K562 (cell line): Measurements from ENCODE around the gene TBC1D7. TPM values are rescaled to one million over a fixed set of nuclear protein-coding genes. Genes with fewer than 3 reads are reported as not detected.

Experiments used
- ETV5 ChIP-seq: sonication (generic); formaldehyde crosslinking; IDR thresholded peaks from 2 replicates; pipeline ENCODE4 v1.4.0; 2020; ENCODE audit warnings: low read depth, mild to moderate bottlenecking, missing genetic modification reagents
- FOXK1 ChIP-seq: sonication (generic); formaldehyde crosslinking; IDR thresholded peaks from 2 replicates; pipeline ENCODE4 v1.8.0; 2022; ENCODE audit warnings: missing genetic modification reagents, mild to moderate bottlenecking, borderline replicate concordance
- HCFC1 ChIP-seq: IDR thresholded peaks from 2 replicates; pipeline ENCODE4 v1.6.1; 2012; ENCODE audit warnings: low read depth, low read length, improper control_type of control experiment
- HDAC6 ChIP-seq: IDR thresholded peaks from 2 replicates; pipeline ENCODE4 v1.6.1; 2012; ENCODE audit warnings: low read depth, mild to moderate bottlenecking, control low read depth, inconsistent platforms, low read length, moderate library complexity
- HSF4 ChIP-seq: fragments of 250-450 bp; sonication (Bioruptor Pico); IDR thresholded peaks from 2 replicates; pipeline ENCODE4 v2.1.2; 2022; ENCODE audit warnings: mild to moderate bottlenecking, moderate library complexity, borderline replicate concordance
- JUND ChIP-seq, 2 experiments: IDR thresholded peaks; 2 replicates in 1 of 2; 3 replicates in 1 of 2; pipeline ENCODE4 v1.6.1; 2011; ENCODE audit warnings: borderline replicate concordance in 2 of 2, low read depth in 2 of 2, low read length in 2 of 2, improper control_type of control experiment in 1 of 2, missing biosample characterization in 1 of 2, missing genetic modification characterization in 1 of 2, missing genetic modification reagents in 1 of 2
- MTF1 ChIP-seq: fragments of 250-450 bp; sonication (Bioruptor Pico); IDR thresholded peaks from 2 replicates; pipeline ENCODE4 v1.9.0; 2021; ENCODE audit warnings: moderate library complexity, mild to moderate bottlenecking, inconsistent platforms, borderline replicate concordance
- NR4A1 ChIP-seq, 2 experiments: fragments of 250-450 bp in 1 of 2; fragments of 450-650 bp in 1 of 2; sonication (Bioruptor Pico) in 1 of 2; IDR thresholded peaks; 2 replicates each; pipeline versions ENCODE4 v1.4.0 to v1.6.1; 2016 to 2020; ENCODE audit warnings: mild to moderate bottlenecking in 2 of 2, missing compliant biosample characterization in 1 of 2, missing genetic modification characterization in 1 of 2, moderate library complexity in 1 of 2
- RNF2 ChIP-seq: sonication (generic); IDR thresholded peaks from 2 replicates; pipeline ENCODE4 v1.6.1; 2016
- SIN3A ChIP-seq, 2 experiments: fragments of 150-350 bp in 1 of 2; IDR thresholded peaks; 2 replicates each; pipeline ENCODE4 v1.6.1; 2011 to 2016; ENCODE audit warnings: borderline replicate concordance in 2 of 2, low read depth in 2 of 2, low read length in 2 of 2, mild to moderate bottlenecking in 2 of 2, moderate library complexity in 2 of 2; ENCODE audit not compliant: control insufficient read depth in 1 of 2
- TAF1 ChIP-seq: IDR thresholded peaks from 2 replicates; pipeline ENCODE4 v1.6.1; 2011; ENCODE audit warnings: mild to moderate bottlenecking, low read length, moderate library complexity; ENCODE audit not compliant: insufficient read depth, control insufficient read depth, severe bottlenecking; ENCODE audit errors: extremely low read depth
- TAL1 ChIP-seq: fragments of 450-650 bp; IDR thresholded peaks from 2 replicates; pipeline ENCODE4 v1.6.1; 2016; ENCODE audit warnings: mild to moderate bottlenecking
- TCF7 ChIP-seq: sonication (generic); IDR thresholded peaks from 2 replicates; pipeline ENCODE4 v1.6.1; 2016; ENCODE audit warnings: antibody characterized with exemption, borderline replicate concordance
- ZNF3 ChIP-seq: fragments of 250-450 bp; sonication (Bioruptor Pico); IDR thresholded peaks from 2 replicates; pipeline ENCODE4 v1.5.0; 2021; ENCODE audit warnings: mild to moderate bottlenecking, moderate library complexity
- ZNF311 ChIP-seq: fragments of 250-450 bp; sonication (Bioruptor Pico); IDR thresholded peaks from 2 replicates; pipeline ENCODE4 v1.4.0; 2020; ENCODE audit warnings: mild to moderate bottlenecking, moderate library complexity
- polyA plus RNA-seq, 8 experiments: library from polyadenylated mRNA; depleted of rRNA in 4 of 8; stranded (reverse) in 5 of 8; unstranded in 3 of 8; fragments of >200 nt; fragmentation: Nextera tagmentation in 2 of 8; fragmentation: Illumina TruSeq in 1 of 8; extraction: Ambion mirVana in 2 of 8; extraction: Trizol in 1 of 8; gene quantifications; 2 replicates each; pipeline versions ENCODE4 v1.2.1 to v1.2.3, GENCODE V29; 2011 to 2014; ENCODE audit warnings: inconsistent platforms in 1 of 8, missing spikeins in 1 of 8
- total RNA-seq, 7 experiments: library from RNA; depleted of rRNA in 6 of 7; stranded (reverse); fragments of >200 nt in 6 of 7; fragmentation: Illumina TruSeq in 2 of 7; extraction: Trizol in 2 of 7; gene quantifications; 2 replicates each; pipeline versions ENCODE4 v1.2.1 to v1.2.3, GENCODE V29; 2011 to 2021; ENCODE audit warnings: low replicate concordance in 1 of 7
- TF ChIP-seq, protein P1 (sequence below): fragments of 200-800 bp; sonication (Bioruptor generic); IDR thresholded peaks from 2 replicates; pipeline ENCODE4 v1.6.1; 2017; ENCODE audit warnings: missing genetic modification characterization, missing compliant biosample characterization
- TF ChIP-seq, protein P2 (sequence below): sonication (generic); formaldehyde crosslinking; IDR thresholded peaks from 2 replicates; pipeline ENCODE4 v1.8.0; 2022; ENCODE audit warnings: mild to moderate bottlenecking, low read depth, missing genetic modification reagents
- TF ChIP-seq, protein P3 (sequence below), 2 experiments: fragments of 150-350 bp in 1 of 2; IDR thresholded peaks; 2 replicates each; pipeline ENCODE4 v1.6.1; 2012 to 2016; ENCODE audit warnings: low read depth in 2 of 2, low read length in 2 of 2, mild to moderate bottlenecking in 1 of 2, moderate library complexity in 1 of 2

Gene TBC1D7
- total and polyA plus RNA-seq, 9 of the 15 experiments (the other 6 are each of a cell fraction or from before 2014, with no cell fraction given), result 49.4 to 107 (median 61.1) TPM

DNA sequence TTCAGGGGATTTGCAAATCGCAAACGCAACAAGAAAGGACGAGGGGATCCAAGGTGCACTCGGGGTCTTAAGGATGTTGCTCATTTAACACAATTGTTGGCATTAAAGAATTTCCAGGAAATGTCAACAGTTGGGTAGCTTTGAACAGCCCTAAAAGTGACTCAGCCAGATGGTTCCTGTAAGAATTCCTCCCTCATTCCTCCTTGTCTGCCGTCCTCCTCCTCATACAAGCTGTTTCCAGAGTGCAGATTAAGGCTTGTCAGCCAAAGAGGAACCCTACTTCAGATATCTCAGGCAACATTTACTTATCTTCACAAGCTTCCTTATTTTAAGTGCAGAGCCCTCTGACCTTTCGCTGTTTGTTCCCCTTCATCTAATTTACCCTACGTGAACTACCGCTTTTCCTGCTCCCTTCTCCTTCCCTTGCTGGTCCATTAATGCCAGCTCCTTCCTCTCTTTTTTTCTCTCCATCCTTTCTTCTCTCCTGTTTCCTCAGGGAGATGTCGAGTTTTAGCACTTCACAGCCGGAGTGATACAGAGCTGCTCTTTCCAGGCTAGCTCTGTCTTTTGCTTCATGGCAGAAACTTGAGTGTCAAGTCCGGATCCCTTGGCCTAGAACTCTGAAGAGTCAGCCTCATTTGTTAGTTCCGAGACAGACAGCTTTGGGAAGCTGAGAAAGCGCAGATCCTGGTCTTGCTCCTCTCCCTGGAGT, 26.1 kb upstream of the TBC1D7 start (continued):
- TF ChIP-seq JUND (IDR thresholded peaks at IDR 0.05; ENCODE audit: borderline replicate concordance, low read depth, low read length) (peak; percentile 88), JUND (tag; IDR thresholded peaks at IDR 0.05; ENCODE audit: borderline replicate concordance, low read depth, low read length) (peak; percentile 91; the same call in 2 of the 3 replicates), TCF7 (peak; percentile 56; the same call in 1 of the 2 replicates), RNF2 (peak; percentile 87; the same call in 1 of the 2 replicates), HSF4 (CRISPR knock-in tag) (no peak), MTF1 (CRISPR knock-in tag) (no peak), FOXK1 (peak; percentile 48; the same call in 1 of the 2 replicates), ZNF3 (CRISPR knock-in tag) (no peak), SIN3A (IDR thresholded peaks at IDR 0.05; ENCODE audit: borderline replicate concordance in 2 of 2, control insufficient read depth in 1 of 2, low read depth in 2 of 2, low read length in 2 of 2) (no peak), HCFC1 (no peak), ETV5 (CRISPR knock-in tag) (peak; percentile 46), NR4A1 (CRISPR knock-in tag; IDR thresholded peaks at IDR 0.05) (no peak), NR4A1 (tag; IDR thresholded peaks at IDR 0.05) (0 out of 2 replicates have a peak, but pooled peaks have one; percentile 49), HDAC6 (no peak), ZNF311 (no peak; the same call in none of the 2 replicates), TAF1 (no peak), TAL1 (peak; percentile 85)
- TF ChIP-seq, protein P1, sequence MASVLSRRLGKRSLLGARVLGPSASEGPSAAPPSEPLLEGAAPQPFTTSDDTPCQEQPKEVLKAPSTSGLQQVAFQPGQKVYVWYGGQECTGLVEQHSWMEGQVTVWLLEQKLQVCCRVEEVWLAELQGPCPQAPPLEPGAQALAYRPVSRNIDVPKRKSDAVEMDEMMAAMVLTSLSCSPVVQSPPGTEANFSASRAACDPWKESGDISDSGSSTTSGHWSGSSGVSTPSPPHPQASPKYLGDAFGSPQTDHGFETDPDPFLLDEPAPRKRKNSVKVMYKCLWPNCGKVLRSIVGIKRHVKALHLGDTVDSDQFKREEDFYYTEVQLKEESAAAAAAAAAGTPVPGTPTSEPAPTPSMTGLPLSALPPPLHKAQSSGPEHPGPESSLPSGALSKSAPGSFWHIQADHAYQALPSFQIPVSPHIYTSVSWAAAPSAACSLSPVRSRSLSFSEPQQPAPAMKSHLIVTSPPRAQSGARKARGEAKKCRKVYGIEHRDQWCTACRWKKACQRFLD (CRISPR knock-in tag), result peak; percentile 65; the same call in 1 of the 2 replicates
- TF ChIP-seq, protein P2, sequence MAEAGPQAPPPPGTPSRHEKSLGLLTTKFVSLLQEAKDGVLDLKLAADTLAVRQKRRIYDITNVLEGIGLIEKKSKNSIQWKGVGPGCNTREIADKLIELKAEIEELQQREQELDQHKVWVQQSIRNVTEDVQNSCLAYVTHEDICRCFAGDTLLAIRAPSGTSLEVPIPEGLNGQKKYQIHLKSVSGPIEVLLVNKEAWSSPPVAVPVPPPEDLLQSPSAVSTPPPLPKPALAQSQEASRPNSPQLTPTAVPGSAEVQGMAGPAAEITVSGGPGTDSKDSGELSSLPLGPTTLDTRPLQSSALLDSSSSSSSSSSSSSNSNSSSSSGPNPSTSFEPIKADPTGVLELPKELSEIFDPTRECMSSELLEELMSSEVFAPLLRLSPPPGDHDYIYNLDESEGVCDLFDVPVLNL (CRISPR knock-in tag), result no peak
- TF ChIP-seq, protein P3, sequence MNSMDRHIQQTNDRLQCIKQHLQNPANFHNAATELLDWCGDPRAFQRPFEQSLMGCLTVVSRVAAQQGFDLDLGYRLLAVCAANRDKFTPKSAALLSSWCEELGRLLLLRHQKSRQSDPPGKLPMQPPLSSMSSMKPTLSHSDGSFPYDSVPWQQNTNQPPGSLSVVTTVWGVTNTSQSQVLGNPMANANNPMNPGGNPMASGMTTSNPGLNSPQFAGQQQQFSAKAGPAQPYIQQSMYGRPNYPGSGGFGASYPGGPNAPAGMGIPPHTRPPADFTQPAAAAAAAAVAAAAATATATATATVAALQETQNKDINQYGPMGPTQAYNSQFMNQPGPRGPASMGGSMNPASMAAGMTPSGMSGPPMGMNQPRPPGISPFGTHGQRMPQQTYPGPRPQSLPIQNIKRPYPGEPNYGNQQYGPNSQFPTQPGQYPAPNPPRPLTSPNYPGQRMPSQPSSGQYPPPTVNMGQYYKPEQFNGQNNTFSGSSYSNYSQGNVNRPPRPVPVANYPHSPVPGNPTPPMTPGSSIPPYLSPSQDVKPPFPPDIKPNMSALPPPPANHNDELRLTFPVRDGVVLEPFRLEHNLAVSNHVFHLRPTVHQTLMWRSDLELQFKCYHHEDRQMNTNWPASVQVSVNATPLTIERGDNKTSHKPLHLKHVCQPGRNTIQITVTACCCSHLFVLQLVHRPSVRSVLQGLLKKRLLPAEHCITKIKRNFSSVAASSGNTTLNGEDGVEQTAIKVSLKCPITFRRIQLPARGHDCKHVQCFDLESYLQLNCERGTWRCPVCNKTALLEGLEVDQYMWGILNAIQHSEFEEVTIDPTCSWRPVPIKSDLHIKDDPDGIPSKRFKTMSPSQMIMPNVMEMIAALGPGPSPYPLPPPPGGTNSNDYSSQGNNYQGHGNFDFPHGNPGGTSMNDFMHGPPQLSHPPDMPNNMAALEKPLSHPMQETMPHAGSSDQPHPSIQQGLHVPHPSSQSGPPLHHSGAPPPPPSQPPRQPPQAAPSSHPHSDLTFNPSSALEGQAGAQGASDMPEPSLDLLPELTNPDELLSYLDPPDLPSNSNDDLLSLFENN (IDR thresholded peaks at IDR 0.05; ENCODE audit: low read depth in 2 of 2, low read length in 2 of 2), result 0 out of 4 replicates have a peak, but pooled peaks of 1 of the 2 experiments have one; percentile 72
